IPS-18a (cell line): ENCODE results near the gene CADPS2.

ENCODE experiments used
- H3K27ac ChIP-seq: one replicate; pipeline ENCODE4 v1.5.1; 2013; ENCODE audit warnings: low read length
- H3K27me3 ChIP-seq: one replicate; pipeline ENCODE4 v1.6.1; 2013; ENCODE audit warnings: mild to moderate bottlenecking, low read length; ENCODE audit not compliant: control insufficient read depth, insufficient read depth
- H3K36me3 ChIP-seq: one replicate; pipeline ENCODE4 v1.6.1; 2013; ENCODE audit warnings: low read depth, low read length; ENCODE audit not compliant: control insufficient read depth
- H3K4me1 ChIP-seq: one replicate; pipeline ENCODE4 v1.6.1; 2013; ENCODE audit warnings: low read depth, low read length; ENCODE audit not compliant: control insufficient read depth
- H3K4me3 ChIP-seq: one replicate; pipeline ENCODE4 v1.5.1; 2013; ENCODE audit warnings: low read length
- H3K9ac ChIP-seq: one replicate; pipeline ENCODE4 v1.6.1; 2013; ENCODE audit warnings: mild to moderate bottlenecking, low read length, moderate library complexity
- H3K9me3 ChIP-seq: one replicate; pipeline ENCODE4 v1.6.1; 2013; ENCODE audit warnings: low read depth, low read length; ENCODE audit not compliant: control insufficient read depth

Gene CADPS2

GRCh38 chr7:122397381-122397780, 488.9 kb downstream of the CADPS2 start:
- Histone ChIP-seq H3K4me3 (no peak overlapping the region), H3K9me3 (no peaks in the 10 kb centered on the region), H3K36me3 (no peaks in the 10 kb centered on the region), H3K9ac (no peak overlapping the region), H3K4me1 (peaks cover 23% of the 10 kb centered on the region), H3K27ac (no peak overlapping the region), H3K27me3 (no peaks in the 10 kb centered on the region)

GRCh38 chr7:122394512-122394911, 491.7 kb downstream of the CADPS2 start:
- Histone ChIP-seq H3K9ac (no peak overlapping the region), H3K9me3 (no peaks in the 10 kb centered on the region), H3K4me1 (peaks cover 16% of the 10 kb centered on the region), H3K4me3 (no peak overlapping the region), H3K27ac (no peak overlapping the region), H3K27me3 (no peaks in the 10 kb centered on the region), H3K36me3 (no peaks in the 10 kb centered on the region)

GRCh38 chr7:122384528-122384927, 501.7 kb downstream of the CADPS2 start:
- Histone ChIP-seq H3K27ac (no peak overlapping the region), H3K4me1 (peaks cover 26% of the 10 kb centered on the region), H3K36me3 (no peaks in the 10 kb centered on the region), H3K4me3 (no peak overlapping the region), H3K9ac (no peak overlapping the region), H3K27me3 (no peaks in the 10 kb centered on the region), H3K9me3 (no peaks in the 10 kb centered on the region)

- no peaks in the 10 kb centered on the region for H3K9me3 ChIP-seq
- peaks cover 32% of the 10 kb centered on the region for H3K4me1 ChIP-seq
- H3K36me3 ChIP-seq, result no peaks in the 10 kb centered on the region
- no peaks in the 10 kb centered on the region for H3K27me3 ChIP-seq
- H3K27ac ChIP-seq, result no peak overlapping the region
- H3K4me3 ChIP-seq, result no peak overlapping the region
- no peak overlapping the region for H3K9ac ChIP-seq
Observed at GRCh38 chr7:122383934-122384333, 502.3 kb downstream of the CADPS2 start.

- Histone ChIP-seq H3K4me1 (peaks cover 33% of the 10 kb centered on the region), H3K36me3 (no peaks in the 10 kb centered on the region), H3K9me3 (no peaks in the 10 kb centered on the region), H3K27me3 (no peaks in the 10 kb centered on the region), H3K27ac (no peak overlapping the region), H3K4me3 (no peak overlapping the region), H3K9ac (no peak overlapping the region)
Observed at GRCh38 chr7:122380992-122381391, 505.3 kb downstream of the CADPS2 start.

GRCh38 chr7:122379491-122379890, 506.8 kb downstream of the CADPS2 start:
- Histone ChIP-seq H3K27ac (no peak overlapping the region), H3K4me1 (peaks cover 33% of the 10 kb centered on the region), H3K9ac (no peak overlapping the region), H3K27me3 (no peaks in the 10 kb centered on the region), H3K36me3 (no peaks in the 10 kb centered on the region), H3K4me3 (no peak overlapping the region), H3K9me3 (no peaks in the 10 kb centered on the region)

- Histone ChIP-seq H3K36me3 (no peaks in the 10 kb centered on the region), H3K9me3 (no peaks in the 10 kb centered on the region), H3K27ac (no peak overlapping the region), H3K4me1 (peaks cover 16% of the 10 kb centered on the region), H3K27me3 (no peaks in the 10 kb centered on the region), H3K4me3 (no peak overlapping the region), H3K9ac (no peak overlapping the region)
Observed at GRCh38 chr7:122369756-122370155, 516.5 kb downstream of the CADPS2 start.

- H3K9ac ChIP-seq, result no peak overlapping the region
- no peak overlapping the region for H3K4me3 ChIP-seq
- no peaks in the 10 kb centered on the region for H3K9me3 ChIP-seq
- H3K27me3 ChIP-seq, result no peaks in the 10 kb centered on the region
- H3K36me3 ChIP-seq, result no peaks in the 10 kb centered on the region
- H3K27ac ChIP-seq, result no peak overlapping the region
- H3K4me1 ChIP-seq, result peaks cover 14% of the 10 kb centered on the region
Observed at GRCh38 chr7:122364761-122365280, 521.4 kb downstream of the CADPS2 start.

- H3K4me1 ChIP-seq, result peaks cover 10% of the 10 kb centered on the region
- H3K9me3 ChIP-seq, result no peaks in the 10 kb centered on the region
- H3K27ac ChIP-seq, result no peak overlapping the region
- H3K27me3 ChIP-seq, result no peaks in the 10 kb centered on the region
- H3K4me3 ChIP-seq, result no peak overlapping the region
- H3K36me3 ChIP-seq, result no peaks in the 10 kb centered on the region
- no peak overlapping the region for H3K9ac ChIP-seq
Observed at GRCh38 chr7:122363144-122363543, 523.1 kb downstream of the CADPS2 start.

GRCh38 chr7:122362473-122362872, 523.8 kb downstream of the CADPS2 start:
- Histone ChIP-seq H3K4me1 (peaks cover 10% of the 10 kb centered on the region), H3K27ac (no peak overlapping the region), H3K36me3 (no peaks in the 10 kb centered on the region), H3K27me3 (no peaks in the 10 kb centered on the region), H3K4me3 (no peak overlapping the region), H3K9me3 (no peaks in the 10 kb centered on the region), H3K9ac (no peak overlapping the region)

GRCh38 chr7:122354656-122355055, 531.6 kb downstream of the CADPS2 start:
- H3K4me3 ChIP-seq, result no peak overlapping the region
- H3K27me3 ChIP-seq, result no peaks in the 10 kb centered on the region
- no peak overlapping the region for H3K27ac ChIP-seq
- H3K36me3 ChIP-seq, result no peaks in the 10 kb centered on the region
- H3K9me3 ChIP-seq, result no peaks in the 10 kb centered on the region
- H3K9ac ChIP-seq, result no peak overlapping the region
- peaks cover 9% of the 10 kb centered on the region for H3K4me1 ChIP-seq

- Histone ChIP-seq H3K27ac (no peak overlapping the region), H3K4me3 (no peak overlapping the region), H3K4me1 (peaks cover 13% of the 10 kb centered on the region), H3K36me3 (no peaks in the 10 kb centered on the region), H3K9ac (no peak overlapping the region), H3K27me3 (no peaks in the 10 kb centered on the region), H3K9me3 (no peaks in the 10 kb centered on the region)
Observed at GRCh38 chr7:122352454-122352853, 533.8 kb downstream of the CADPS2 start.
